GM18499 (cell line): ENCODE measurements around the gene SPATA45.
"Not testable (repeated sequence)": the region's sequence is repeated elsewhere in the genome, so short reads cannot be mapped to it uniquely, and the experiment has no call there.

ENCODE experiments used
- ATAC-seq: cut with Tn5 transposase; IDR thresholded peaks from one replicate; pipeline ENCODE4 v1.9.1; 2021; ENCODE audit warnings: moderate number of reproducible peaks; ENCODE audit not compliant: insufficient read depth, unreplicated experiment

Gene SPATA45

GRCh38 chr1:212847549-212847948, at the start of gene SPATA45:
Gene SPATA45, minus strand, starts transcription at chr1:212847649. Its CDS starts 11,500 bp downstream, at chr1:212836149.
- no peak for ATAC-seq

- no peak for ATAC-seq
Measured at GRCh38 chr1:212892108-212892507, 44.7 kb upstream of the SPATA45 start.

GRCh38 chr1:212884592-212884991, 37.1 kb upstream of the SPATA45 start:
- no peak for ATAC-seq

DNA sequence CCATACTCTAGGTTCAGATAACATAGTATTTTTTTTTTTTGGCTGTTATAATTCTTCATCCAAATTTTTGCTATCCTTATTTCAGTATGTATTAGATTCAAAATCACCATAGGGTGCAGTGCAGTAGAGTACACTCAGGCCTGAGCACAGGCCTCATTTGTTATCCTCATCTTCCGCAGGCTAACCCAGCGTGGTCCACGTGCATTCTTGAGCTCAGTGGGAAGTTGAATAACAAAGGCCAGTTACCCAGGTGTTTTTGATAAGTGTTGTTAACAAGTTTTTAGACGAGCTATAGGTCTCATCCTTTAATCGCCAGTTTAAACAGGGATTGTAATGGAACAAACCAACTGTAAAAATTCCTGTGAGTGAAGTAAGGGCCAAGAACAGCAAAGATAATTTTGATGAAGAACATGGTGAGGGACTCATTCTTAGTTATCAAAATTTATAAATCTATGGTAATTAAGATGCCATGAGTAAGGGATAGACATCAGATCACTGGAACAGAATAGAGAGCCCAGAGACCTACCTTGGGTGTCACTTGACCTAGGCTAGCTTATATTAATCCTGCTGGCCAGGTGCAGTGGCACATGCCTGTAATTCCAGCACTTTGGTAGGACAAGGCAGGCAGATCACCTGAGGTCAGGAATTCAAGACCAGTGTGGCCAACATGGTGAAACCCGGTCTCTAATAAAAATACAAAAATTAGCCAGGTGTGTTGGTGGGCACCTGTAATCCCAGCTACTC, 32.7 kb upstream of the SPATA45 start:
- no peak for ATAC-seq

DNA sequence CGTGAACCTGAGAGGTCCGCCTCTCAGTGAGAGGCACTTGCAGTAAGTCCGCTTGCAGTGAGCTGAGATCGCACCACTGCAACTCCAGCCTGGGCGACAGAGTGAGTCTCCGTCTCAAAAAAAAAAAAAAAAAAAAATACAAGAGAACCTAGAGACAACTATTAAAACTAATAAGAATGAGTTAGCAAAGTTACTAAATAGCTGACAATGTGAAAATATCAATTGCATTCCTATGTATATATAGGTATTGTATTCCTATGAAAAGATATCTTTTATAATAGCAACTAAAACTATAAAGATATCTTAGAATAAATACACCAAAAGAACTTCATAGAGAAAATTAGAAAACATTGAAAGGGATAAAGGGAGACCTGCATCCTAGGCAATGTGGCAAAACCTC, 31.0 kb upstream of the SPATA45 start:
- ATAC-seq, result no peak

DNA sequence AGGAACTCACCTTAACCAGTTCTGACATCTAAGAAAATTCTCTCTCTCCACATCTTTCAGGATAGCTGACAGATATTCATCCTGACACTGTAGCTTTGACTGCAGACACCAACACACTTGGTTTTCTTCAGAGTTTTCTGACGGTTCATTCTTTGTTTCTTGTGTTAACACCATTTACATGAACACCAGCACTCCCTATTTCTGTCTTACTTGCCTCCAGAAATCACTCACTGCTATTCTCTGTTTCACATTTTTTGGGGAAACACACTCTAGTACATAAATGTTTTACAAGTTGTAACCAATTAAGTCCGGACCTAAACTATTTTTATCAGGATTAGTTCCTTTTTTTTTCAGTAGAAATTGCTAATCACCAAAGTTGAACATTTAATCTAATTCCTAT, 26.1 kb upstream of the SPATA45 start:
- ATAC-seq, result no peak

GRCh38 chr1:212871976-212872375, 24.5 kb upstream of the SPATA45 start:
- ATAC-seq, result no peak

DNA sequence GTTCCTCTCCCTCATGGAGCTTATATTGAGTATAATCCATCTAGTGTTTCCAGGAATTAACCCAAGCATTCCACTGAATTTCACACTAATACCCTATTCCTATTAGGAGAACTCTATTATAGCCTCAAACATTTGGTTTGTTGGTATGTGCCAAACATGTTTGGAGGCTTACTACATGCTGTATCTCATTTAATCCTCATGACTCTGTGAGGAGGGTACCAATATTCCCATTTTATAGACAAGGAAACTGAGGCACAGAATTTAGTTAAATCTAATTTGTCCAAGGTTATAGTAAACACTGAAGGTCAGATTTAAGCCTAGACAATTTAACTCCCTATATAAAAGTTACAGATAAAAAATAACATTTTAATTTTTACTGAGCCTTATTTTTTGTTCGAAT, 19.7 kb upstream of the SPATA45 start:
- no peak for ATAC-seq

DNA sequence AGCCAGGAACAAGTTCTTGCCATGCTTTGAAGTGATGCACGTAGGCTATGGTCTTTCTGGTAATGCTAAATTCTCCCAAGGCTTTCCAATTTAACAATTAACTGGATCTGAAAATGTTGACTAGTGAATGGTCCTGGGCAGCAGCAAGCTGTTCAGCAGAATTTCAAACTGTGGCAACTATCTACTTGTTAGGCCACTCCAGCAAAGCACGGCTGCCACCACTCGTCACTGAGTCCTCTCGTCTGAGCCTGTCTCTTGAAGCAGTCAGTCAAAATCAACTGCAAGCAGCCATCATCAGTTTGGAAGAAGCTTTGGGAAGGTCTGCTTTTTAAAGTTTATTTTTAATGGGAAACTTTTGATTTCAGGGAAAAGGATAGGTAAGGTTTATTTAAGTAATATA, 16.8 kb upstream of the SPATA45 start:
- no peak for ATAC-seq

DNA sequence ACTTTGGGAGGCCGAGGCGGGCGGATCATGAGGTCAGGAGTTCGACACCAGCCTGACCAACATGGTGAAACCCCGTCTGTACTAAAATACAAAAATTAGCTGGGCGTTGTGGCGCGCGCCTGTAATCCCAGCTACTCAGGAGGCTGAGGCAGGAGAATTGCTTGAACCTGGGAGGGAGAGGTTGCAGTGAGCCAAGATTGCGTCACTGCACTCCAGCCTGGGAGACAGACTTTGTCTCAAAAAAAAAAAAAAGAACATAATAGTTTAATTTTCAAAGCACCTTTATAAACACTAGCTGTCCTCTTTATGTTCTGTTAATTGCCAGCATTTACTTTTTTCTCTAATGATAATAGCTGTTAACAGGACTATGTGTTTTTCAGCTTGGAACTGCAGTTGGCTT, 15.9 kb upstream of the SPATA45 start:
- not testable (repeated sequence) for ATAC-seq

DNA sequence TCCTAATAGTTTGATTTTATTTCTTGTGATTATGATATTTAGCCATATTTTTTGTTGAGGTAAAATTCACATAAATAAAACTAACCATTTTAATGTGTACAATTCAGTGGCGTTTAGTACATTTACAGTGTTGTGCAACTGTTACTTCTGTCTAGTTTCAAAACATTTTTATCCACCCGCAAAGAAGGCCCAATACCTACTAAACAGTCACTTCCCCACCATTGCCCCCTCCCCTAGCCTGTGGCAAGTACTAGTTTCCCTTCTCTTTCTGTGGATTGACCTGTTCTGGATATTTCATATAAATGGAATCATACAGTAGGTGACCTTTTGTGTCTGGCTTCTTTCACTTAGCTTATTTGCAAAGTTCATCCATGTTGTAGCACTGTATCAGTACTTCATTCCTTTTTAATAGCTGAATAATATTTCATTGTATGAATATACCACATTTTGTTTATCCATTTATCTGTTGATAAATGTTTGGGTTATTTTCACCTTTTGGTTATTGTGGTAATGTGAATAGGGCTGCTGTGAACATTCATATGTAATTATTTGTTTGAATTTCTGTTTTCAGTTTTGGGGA, 14.8 kb upstream of the SPATA45 start:
- no peak for ATAC-seq

GRCh38 chr1:212860713-212861581, 13.5 kb upstream of the SPATA45 start:
- ATAC-seq, result no peak

DNA sequence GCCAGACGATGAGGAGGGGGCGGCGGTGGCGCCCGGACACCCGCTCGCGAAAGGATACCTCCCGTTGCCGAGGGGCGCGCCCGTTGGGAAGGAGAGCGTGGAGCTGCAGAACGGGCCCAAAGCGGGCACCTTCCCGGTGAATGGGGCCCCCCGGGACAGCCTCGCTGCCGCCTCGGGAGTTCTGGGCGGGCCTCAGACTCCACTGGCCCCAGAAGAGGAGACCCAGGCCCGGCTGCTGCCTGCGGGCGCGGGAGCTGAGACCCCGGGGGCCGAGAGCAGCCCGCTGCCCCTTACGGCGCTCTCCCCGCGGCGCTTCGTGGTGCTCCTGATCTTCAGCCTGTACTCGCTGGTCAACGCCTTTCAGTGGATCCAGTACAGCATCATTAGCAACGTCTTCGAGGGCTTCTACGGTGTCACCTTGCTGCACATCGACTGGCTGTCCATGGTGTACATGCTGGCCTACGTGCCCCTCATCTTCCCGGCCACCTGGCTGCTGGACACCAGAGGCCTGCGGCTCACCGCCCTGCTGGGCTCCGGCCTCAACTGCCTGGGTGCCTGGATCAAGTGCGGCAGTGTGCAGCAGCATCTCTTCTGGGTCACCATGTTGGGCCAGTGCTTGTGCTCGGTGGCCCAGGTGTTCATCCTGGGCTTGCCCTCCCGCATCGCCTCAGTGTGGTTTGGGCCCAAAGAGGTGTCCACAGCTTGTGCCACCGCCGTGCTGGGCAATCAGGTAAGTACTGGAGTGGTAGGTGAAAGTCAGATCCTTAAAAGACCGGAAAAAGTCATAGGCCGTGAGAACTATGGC, 11.2 kb upstream of the SPATA45 start:
- peak; percentile 5 for ATAC-seq

DNA sequence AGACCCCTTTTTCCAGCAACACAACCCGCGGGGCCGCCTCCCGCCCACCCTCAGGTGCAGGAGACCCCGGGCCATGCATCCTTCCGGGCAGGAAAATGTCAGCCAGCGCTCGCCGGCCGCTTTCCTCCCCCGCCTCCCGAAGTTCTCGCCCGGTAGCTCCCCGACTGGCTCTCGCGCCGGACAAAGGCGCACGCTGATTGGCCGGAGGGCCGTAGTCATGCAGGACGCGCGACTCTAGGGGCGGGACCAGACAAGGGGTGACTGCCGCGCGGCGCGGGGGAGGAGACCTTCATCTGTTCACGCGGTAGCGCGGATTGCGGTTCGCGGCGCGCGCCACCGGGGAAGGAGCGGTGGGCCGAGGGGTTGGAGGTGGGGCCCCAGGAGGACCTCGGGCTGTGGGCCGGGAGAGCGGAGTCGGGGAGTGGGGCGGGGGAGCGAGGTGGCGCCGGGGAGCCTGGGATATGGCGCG, 10.6 kb upstream of the SPATA45 start, which contains the start of gene FLVCR1:
Gene FLVCR1 (plus strand): TSS at position 284 of the 469 bp plus-strand sequence. CDS start 178 bp downstream, at position 462.
- ATAC-seq, result peak; percentile 73

DNA sequence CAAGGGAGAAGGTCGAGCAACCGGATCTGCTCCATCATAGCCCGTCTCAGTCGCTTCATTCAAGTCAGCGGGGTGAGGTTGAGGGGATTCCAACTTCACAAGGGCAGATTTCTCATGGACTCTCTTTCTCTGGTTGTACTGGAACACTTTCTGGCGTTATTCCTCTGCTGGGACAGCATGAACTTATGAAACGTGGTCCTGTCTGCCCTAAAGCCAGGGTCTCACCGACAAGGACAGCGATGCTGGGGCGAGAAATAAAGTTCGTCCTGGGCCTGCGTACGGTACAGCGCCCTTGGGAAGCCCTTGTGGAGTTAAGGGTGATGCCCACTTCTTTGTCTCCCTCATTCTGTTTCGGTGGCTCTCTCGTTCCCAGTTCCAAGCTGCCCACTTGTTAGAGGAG, 9.3 kb upstream of the SPATA45 start:
- no peak for ATAC-seq

DNA sequence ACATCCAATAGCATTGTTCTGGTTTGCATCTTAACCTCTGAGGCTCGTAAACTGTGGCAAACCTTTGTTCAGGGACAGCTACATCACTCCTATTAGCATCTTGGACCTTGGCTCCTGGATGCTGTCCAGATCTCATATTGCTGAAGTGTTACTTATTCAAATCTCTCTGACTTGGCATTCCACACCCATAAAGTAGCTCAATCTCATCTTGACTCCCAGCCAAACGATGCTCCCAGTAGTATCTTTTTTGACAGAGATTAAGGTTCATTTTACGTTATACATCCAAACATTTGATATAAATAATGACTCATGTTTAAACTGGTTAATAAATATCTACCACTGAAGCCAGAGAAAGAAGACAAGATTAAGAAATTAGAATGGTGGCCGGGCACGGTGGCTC, 6.2 kb upstream of the SPATA45 start:
- ATAC-seq, result no peak

- ATAC-seq, result no peak
Measured at GRCh38 chr1:212852105-212852688, 4.7 kb upstream of the SPATA45 start.

GRCh38 chr1:212844521-212844920, 2.9 kb downstream of the SPATA45 start:
- not testable (repeated sequence) for ATAC-seq

GRCh38 chr1:212838145-212838544, 9.3 kb downstream of the SPATA45 start:
- no peak for ATAC-seq
